Neural progenitor cell (in vitro differentiated cells): ENCODE results near the gene LOC101059915.

Source experiments
- CTCF ChIP-seq: fragments of 200-600 bp; sonication (generic); IDR thresholded peaks from 2 replicates; pipeline ENCODE4 v1.5.1; 2017; ENCODE audit warnings: antibody characterized with exemption, mild to moderate bottlenecking
- EZH2 ChIP-seq: fragments of 200-600 bp; sonication (generic); IDR thresholded peaks from 2 replicates; pipeline ENCODE4 v1.6.1; 2017; ENCODE audit warnings: antibody characterized with exemption, mild to moderate bottlenecking, moderate library complexity
- EZH2phosphoT487 ChIP-seq: fragments of 200-600 bp; sonication (generic); IDR thresholded peaks from 2 replicates; pipeline ENCODE4 v1.6.1; 2017; ENCODE audit warnings: antibody characterized with exemption

- TF ChIP-seq EZH2: no peak
- no peak for TF ChIP-seq EZH2phosphoT487
- no peak for TF ChIP-seq CTCF
Measured at GRCh38 chrX:71640002-71640401, 27.3 kb upstream of the LOC101059915 start.
